Kidney epithelial cell (primary cell): ENCODE data around the gene ABHD8. TPM values are rescaled to one million over a fixed set of nuclear protein-coding genes. Genes with fewer than 3 reads are reported as not detected.
"Not testable (repeated sequence)": the region's sequence is repeated elsewhere in the genome, so short reads cannot be mapped to it uniquely, and the experiment has no call there.

Experiments used
- DNase-seq: peaks from one replicate; pipeline ENCODE4 v3.0.0-alpha.2; 2010; ENCODE audit warnings: low read depth
- H3K27me3 ChIP-seq: 2 replicates; pipeline ENCODE4 v1.6.0; 2011; ENCODE audit warnings: low read length; ENCODE audit not compliant: control insufficient read depth, insufficient read depth
- H3K36me3 ChIP-seq: 2 replicates; pipeline ENCODE4 v1.5.1; 2011; ENCODE audit warnings: low read length; ENCODE audit not compliant: control insufficient read depth, insufficient read depth
- H3K4me3 ChIP-seq: 2 replicates; pipeline ENCODE4 v1.5.1; 2011; ENCODE audit warnings: low read depth, mild to moderate bottlenecking, control low read depth, low read length
- CTCF ChIP-seq: IDR thresholded peaks from 2 replicates; pipeline ENCODE4 v1.5.1; 2011; ENCODE audit warnings: mild to moderate bottlenecking, moderate library complexity, low read length, control low read depth, inconsistent platforms; ENCODE audit not compliant: insufficient read depth, poor library complexity, severe bottlenecking
- total RNA-seq: library from RNA; depleted of rRNA; stranded (reverse); fragments of >200 nt; gene quantifications from 2 replicates; pipeline ENCODE4 v1.2.3, GENCODE V29; 2015

ABHD8 gene
- total RNA-seq, 1 donor from 2014 or later, result 18.6 TPM

- no peaks in the 10 kb centered on the region for H3K27me3 ChIP-seq
- no peak overlapping the region for H3K4me3 ChIP-seq
- peaks cover 2% of the 10 kb centered on the region for H3K36me3 ChIP-seq
- peak; percentile 25 for TF ChIP-seq CTCF
- DNase-seq, result no peak
Observed at GRCh38 chr19:17296273-17296672, 7.0 kb downstream of the ABHD8 start.

GRCh38 chr19:17295551-17295950, 7.7 kb downstream of the ABHD8 start:
- not testable (repeated sequence) for H3K27me3 ChIP-seq, H3K36me3 ChIP-seq, DNase-seq, H3K4me3 ChIP-seq

GRCh38 chr19:17294051-17294891, 9.0 kb downstream of the ABHD8 start:
- H3K36me3 ChIP-seq, result peaks cover 2% of the 10 kb centered on the region
- no peak for TF ChIP-seq CTCF
- no peaks in the 10 kb centered on the region for H3K27me3 ChIP-seq
- DNase-seq, result no peak
- H3K4me3 ChIP-seq, result no peak overlapping the region

- Histone ChIP-seq H3K4me3 (no peak overlapping the region), H3K27me3 (no peaks in the 10 kb centered on the region), H3K36me3 (no peaks in the 10 kb centered on the region)
- no peak for TF ChIP-seq CTCF
- DNase-seq, result no peak
Observed at GRCh38 chr19:17293605-17294004, 9.6 kb downstream of the ABHD8 start.

GRCh38 chr19:17292301-17293074, 10.7 kb downstream of the ABHD8 start:
- TF ChIP-seq CTCF, result peak; percentile 71
- peak overlapping the region; percentile 47 for H3K4me3 ChIP-seq
- peak; percentile 56 for DNase-seq

GRCh38 chr19:17289489-17289888, 13.7 kb downstream of the ABHD8 start:
- H3K4me3 ChIP-seq, result no peak overlapping the region
- H3K27me3 ChIP-seq, result no peaks in the 10 kb centered on the region
- DNase-seq, result peak; percentile 67
- no peak for TF ChIP-seq CTCF
- no peaks in the 10 kb centered on the region for H3K36me3 ChIP-seq

More at GRCh38 chr19:17292301-17293074, 10.7 kb downstream of the ABHD8 start:
- Histone ChIP-seq H3K27me3 (no peaks in the 10 kb centered on the region), H3K36me3 (no peaks in the 10 kb centered on the region)
